Ramos (cell line): ENCODE results near the gene IGSF5.
"Not testable (repeated sequence)": the region's sequence is repeated elsewhere in the genome, so short reads cannot be mapped to it uniquely, and the experiment has no call there.

Source experiments
- in situ Hi-C: fragments of 300-500 bp; cut with MboI; formaldehyde crosslinking; loops from one replicate; pipeline ENCODE4 v1.14.3; 2022; ENCODE audit warnings: low sequenced_read_pairs; ENCODE audit not compliant: unreplicated experiment

IGSF5 gene

GRCh38 chr21:39737376-39738000 lies 7.5 kb upstream of the IGSF5 start:
- in situ Hi-C loops: no loop called here

- in situ Hi-C loops: no loop called here
Observed at GRCh38 chr21:39738566-39738965, 6.4 kb upstream of the IGSF5 start.

- in situ Hi-C loops: not testable (repeated sequence)
Observed at GRCh38 chr21:39739531-39739930, 5.5 kb upstream of the IGSF5 start.

- in situ Hi-C loops: not testable (repeated sequence)
Observed at GRCh38 chr21:39742561-39742960, 2.4 kb upstream of the IGSF5 start.

- in situ Hi-C loops: not testable (repeated sequence)
Observed at GRCh38 chr21:39745332-39745731, 349 bp downstream of the IGSF5 start.

- in situ Hi-C loops: no loop called here
Observed at GRCh38 chr21:39750670-39751069, 5.7 kb downstream of the IGSF5 start.

GRCh38 chr21:39754811-39755210 lies 9.8 kb downstream of the IGSF5 start:
- in situ Hi-C loops: no loop called here

GRCh38 chr21:39756285-39756684 lies 11.3 kb downstream of the IGSF5 start:
- in situ Hi-C loops: no loop called here

- in situ Hi-C loops: no loop called here
Observed at GRCh38 chr21:39763272-39763970, 18.4 kb downstream of the IGSF5 start.

GRCh38 chr21:39774227-39774626 lies 29.2 kb downstream of the IGSF5 start:
- in situ Hi-C loops: no loop called here

- in situ Hi-C loops: no loop called here
Observed at GRCh38 chr21:39775816-39776215, 30.8 kb downstream of the IGSF5 start.

- in situ Hi-C loops: no loop called here
Observed at GRCh38 chr21:39776589-39776988, 31.6 kb downstream of the IGSF5 start.

GRCh38 chr21:39781331-39781730 lies 36.3 kb downstream of the IGSF5 start:
- in situ Hi-C loops: no loop called here

GRCh38 chr21:39788383-39788782 lies 43.4 kb downstream of the IGSF5 start:
- in situ Hi-C loops: no loop called here

GRCh38 chr21:39796466-39796865 lies 51.5 kb downstream of the IGSF5 start:
- in situ Hi-C loops: no loop called here

- in situ Hi-C loops: no loop called here
Observed at GRCh38 chr21:39799178-39799577, 54.2 kb downstream of the IGSF5 start.

- in situ Hi-C loops: no loop called here
Observed at GRCh38 chr21:39800311-39800710, 55.3 kb downstream of the IGSF5 start.

GRCh38 chr21:39802217-39802616 lies 57.2 kb downstream of the IGSF5 start:
- in situ Hi-C loops: no loop called here

- in situ Hi-C loops: no loop called here
Observed at GRCh38 chr21:39803393-39803792, 58.4 kb downstream of the IGSF5 start.

- in situ Hi-C loops: no loop called here
Observed at GRCh38 chr21:39804240-39804639, 59.3 kb downstream of the IGSF5 start.

GRCh38 chr21:39805983-39806382 lies 61.0 kb downstream of the IGSF5 start:
- in situ Hi-C loops: no loop called here

GRCh38 chr21:39807738-39808137 lies 62.8 kb downstream of the IGSF5 start:
- in situ Hi-C loops: no loop called here
